ENCODE results near the gene ZNF280D.

DNA sequence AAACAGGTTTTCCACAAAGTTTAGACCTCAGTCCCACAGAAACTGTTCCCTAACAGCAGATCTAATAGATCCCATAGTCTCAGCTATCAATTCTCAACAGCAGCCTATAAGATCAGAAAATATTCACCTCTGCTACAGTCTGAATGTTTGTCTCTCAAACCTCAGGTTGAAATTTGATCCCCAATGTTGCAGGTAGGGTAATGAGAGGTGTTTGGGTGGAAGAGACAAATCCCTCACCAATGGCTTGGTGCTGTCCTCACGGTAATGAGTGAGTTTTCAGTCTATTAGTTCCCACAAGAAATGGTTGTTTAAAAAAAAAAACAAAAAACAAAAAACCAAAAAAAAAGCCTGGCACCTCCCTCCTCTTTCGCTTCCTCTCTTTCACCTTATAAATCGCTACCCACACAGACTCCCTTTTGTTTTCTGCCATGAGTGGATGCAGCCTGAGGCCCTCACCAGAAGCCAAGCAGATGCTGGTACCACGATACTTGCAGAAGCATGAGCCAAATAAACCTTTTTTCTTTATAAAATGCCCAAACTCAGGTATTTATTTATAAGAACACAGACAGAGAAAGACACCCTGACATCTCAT, 14.2 kb downstream of the ZNF280D start:
- TF ChIP-seq, protein P1, sequence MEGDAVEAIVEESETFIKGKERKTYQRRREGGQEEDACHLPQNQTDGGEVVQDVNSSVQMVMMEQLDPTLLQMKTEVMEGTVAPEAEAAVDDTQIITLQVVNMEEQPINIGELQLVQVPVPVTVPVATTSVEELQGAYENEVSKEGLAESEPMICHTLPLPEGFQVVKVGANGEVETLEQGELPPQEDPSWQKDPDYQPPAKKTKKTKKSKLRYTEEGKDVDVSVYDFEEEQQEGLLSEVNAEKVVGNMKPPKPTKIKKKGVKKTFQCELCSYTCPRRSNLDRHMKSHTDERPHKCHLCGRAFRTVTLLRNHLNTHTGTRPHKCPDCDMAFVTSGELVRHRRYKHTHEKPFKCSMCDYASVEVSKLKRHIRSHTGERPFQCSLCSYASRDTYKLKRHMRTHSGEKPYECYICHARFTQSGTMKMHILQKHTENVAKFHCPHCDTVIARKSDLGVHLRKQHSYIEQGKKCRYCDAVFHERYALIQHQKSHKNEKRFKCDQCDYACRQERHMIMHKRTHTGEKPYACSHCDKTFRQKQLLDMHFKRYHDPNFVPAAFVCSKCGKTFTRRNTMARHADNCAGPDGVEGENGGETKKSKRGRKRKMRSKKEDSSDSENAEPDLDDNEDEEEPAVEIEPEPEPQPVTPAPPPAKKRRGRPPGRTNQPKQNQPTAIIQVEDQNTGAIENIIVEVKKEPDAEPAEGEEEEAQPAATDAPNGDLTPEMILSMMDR (IDR thresholded peaks at IDR 0.05): no peak
- no peak for TF ChIP-seq POLR2A (IDR thresholded peaks at IDR 0.05; ENCODE audit: low read length)
- TF ChIP-seq ZSCAN20 (CRISPR knock-in tag; IDR thresholded peaks at IDR 0.05): no peak
- no peak for TF ChIP-seq BHLHE40 (IDR thresholded peaks at IDR 0.05; ENCODE audit: low read depth, low read length)
- no peak for TF ChIP-seq RCOR1 (IDR thresholded peaks at IDR 0.05; ENCODE audit: low read depth, low read length)
- TF ChIP-seq HEYL (CRISPR knock-in tag; IDR thresholded peaks at IDR 0.05): no peak
